22Rv1 (cell line): ENCODE data around the gene B4GALT2.

Experiments
- H3K27ac ChIP-seq: fragments of 450-650 bp; 2 replicates; pipeline ENCODE4 v1.5.1; 2017
- ZFX ChIP-seq: fragments of 450-650 bp; IDR thresholded peaks from 2 replicates; pipeline ENCODE4 v1.6.1; 2017; ENCODE audit warnings: antibody characterized with exemption, borderline replicate concordance
- TF ChIP-seq, protein P1 (sequence below): fragments of 450-650 bp; IDR thresholded peaks from 2 replicates; pipeline ENCODE4 v1.5.1; 2017; ENCODE audit warnings: mild to moderate bottlenecking

B4GALT2 gene

DNA sequence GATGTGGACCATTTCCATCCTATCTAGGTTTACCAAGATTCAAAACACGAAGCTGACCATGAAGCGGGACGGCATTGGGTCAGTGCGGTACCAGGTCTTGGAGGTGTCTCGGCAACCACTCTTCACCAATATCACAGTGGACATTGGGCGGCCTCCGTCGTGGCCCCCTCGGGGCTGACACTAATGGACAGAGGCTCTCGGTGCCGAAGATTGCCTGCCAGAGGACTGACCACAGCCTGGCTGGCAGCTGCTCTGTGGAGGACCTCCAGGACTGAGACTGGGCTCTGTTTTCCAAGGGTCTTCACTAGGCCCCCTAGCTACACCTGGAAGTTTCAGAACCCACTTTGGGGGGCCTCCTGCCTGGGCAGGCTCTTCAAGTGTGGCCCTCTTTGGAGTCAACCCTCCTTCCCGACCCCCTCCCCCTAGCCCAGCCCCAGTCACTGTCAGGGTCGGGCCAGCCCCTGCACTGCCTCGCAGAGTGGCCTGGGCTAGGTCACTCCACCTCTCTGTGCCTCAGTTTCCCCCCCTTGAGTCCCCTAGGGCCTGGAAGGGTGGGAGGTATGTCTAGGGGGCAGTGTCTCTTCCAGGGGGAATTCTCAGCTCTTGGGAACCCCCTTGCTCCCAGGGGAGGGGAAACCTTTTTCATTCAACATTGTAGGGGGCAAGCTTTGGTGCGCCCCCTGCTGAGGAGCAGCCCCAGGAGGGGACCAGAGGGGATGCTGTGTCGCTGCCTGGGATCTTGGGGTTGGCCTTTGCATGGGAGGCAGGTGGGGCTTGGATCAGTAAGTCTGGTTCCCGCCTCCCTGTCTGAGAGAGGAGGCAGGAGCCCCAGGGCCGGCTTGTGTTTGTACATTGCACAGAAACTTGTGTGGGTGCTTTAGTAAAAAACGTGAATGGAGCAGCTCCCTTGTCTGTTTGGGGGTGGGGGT, 11.5 kb downstream of the B4GALT2 start:
- H3K27ac ChIP-seq, result peak overlapping the region; percentile 91
- TF ChIP-seq ZFX, result no peak
- TF ChIP-seq, protein P1, sequence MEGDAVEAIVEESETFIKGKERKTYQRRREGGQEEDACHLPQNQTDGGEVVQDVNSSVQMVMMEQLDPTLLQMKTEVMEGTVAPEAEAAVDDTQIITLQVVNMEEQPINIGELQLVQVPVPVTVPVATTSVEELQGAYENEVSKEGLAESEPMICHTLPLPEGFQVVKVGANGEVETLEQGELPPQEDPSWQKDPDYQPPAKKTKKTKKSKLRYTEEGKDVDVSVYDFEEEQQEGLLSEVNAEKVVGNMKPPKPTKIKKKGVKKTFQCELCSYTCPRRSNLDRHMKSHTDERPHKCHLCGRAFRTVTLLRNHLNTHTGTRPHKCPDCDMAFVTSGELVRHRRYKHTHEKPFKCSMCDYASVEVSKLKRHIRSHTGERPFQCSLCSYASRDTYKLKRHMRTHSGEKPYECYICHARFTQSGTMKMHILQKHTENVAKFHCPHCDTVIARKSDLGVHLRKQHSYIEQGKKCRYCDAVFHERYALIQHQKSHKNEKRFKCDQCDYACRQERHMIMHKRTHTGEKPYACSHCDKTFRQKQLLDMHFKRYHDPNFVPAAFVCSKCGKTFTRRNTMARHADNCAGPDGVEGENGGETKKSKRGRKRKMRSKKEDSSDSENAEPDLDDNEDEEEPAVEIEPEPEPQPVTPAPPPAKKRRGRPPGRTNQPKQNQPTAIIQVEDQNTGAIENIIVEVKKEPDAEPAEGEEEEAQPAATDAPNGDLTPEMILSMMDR, result no peak

DNA sequence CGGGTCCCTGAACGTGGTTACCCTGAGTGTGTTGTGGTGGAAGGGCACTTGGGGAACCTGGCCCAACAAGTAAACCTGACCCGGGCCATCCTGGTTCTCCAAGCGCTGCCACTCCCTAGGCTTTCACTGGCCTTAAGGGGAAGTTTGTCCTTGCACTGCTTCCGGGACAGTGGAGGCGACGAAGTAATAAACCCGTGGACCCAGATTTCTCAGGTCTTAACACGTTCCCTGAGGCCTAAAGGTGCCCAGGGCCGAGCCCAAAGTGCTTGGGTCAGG, 12.1 kb downstream of the B4GALT2 start:
- H3K27ac ChIP-seq, result peak overlapping the region; percentile 91
- TF ChIP-seq, protein P1, result no peak
- TF ChIP-seq ZFX, result no peak

DNA sequence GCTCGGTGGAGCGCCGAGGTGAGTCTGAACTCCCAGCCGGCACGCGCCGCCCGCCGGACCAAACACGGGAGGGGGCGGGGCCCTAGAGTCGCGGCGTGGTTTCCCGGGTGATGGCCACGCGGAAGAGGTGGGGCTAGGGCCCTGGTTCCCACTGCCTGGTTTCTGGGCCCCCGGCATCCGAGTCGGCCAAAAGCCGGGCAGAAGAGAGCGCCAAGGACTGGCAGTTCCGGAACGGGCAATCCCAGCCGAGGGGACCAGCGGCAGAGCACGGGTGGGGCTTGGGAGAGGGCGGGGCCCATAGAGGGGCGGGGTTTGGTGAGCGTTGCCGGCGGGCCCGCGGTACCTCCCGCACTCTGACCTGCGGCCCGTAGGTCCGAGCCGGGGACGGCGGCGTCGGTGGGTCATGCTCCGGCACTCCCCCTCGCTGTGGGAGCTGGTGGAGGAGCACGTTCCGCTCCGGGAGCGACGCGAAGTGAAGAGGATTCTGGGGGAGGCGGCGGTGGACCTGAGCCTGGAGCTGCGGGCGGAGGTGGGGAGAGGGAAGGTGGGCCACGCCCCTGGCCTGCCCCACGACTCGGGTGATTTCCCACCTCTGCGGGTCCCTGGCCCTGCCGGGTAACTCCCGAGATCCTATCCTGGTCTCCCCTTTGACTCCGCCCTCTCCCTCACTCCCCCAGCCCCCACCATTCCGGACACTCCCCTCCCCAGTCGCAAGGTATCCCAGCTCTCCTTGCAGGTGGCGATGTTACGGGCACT, 12.6 kb downstream of the B4GALT2 start, which contains the start of gene CCDC24:
CCDC24 (plus strand) TSS at position 124 of the 756 bp plus-strand sequence; CDS start at position 404, 280 bp downstream.
- no peak for TF ChIP-seq ZFX
- TF ChIP-seq, protein P1, result no peak
- H3K27ac ChIP-seq, result peak within 1 kb of the TSS; percentile 91

DNA sequence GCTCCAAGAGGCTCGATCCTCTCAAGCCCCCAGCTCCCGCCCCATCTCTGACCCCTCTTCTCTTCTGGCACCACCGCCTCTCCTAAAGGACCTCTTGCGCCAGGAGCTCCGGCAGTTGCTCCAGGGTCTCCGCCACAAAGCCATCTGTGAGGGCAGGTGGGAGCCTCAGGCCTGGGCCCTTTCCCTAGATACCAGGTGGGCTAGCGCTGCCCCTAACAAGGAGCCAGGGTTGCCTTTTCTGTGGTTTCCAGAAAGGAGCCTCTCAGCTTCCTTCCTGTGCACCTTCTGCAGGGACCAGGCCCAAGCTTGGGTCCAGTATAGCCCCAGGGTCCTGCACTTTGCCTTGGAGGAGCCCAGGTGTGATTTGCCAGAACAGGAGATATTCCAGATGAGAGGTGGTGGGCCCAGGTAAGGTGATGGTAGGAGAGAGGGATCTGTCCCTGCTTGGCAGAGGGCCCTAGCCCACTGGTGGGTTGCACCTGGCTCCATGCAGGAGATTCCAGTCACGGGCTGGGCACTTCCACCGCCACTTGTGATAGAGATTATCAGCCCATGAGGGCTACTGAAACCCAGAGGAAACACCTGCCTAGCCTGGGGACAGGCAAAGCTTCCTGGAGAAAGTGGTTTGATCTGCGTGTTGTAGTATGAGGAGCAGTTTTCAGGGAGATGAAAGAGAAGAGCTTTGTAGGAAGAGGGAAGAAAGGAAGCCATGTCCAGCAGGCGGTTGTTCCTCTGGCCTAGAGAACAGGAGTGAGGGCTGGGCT, 13.4 kb downstream of the B4GALT2 start:
- peak overlapping the region; percentile 91 for H3K27ac ChIP-seq
- no peak for TF ChIP-seq ZFX
- TF ChIP-seq, protein P1, result no peak

DNA sequence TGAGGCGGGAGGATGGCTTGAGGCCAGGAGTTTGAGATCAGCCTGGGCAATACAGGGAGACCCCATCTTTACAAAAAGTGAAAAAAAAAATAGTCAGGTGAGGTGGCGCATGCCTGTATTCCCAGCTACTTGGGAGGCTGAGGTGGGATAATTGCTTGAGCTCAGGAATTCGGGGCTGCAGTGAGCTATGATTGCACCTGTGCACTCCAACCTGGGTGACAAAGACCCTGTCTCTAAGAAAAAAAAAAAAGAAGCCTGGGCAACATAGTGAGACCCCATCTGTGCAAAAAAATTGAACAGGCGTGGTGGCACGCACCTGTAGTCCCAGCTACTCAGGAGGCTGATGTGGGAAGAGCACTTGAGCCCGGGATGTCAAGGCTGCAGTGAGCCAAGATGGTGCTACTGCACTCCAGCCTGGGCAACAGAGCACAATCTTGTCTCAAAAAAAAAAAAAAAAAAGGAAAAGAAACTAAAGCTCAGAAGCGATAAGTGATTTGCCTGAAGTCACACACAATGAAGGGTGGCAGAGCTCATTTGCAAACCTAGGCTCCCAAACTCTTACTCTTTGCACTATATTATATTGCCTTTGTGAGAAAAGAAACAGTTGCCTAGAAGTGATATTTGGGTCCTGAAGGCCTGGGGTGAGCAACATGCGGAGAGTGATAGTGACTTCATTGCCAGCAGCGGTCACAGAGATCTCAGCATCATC, 14.3 kb downstream of the B4GALT2 start:
- no peak for TF ChIP-seq ZFX
- TF ChIP-seq, protein P1, result no peak
- H3K27ac ChIP-seq, result peak overlapping the region; percentile 91; the same call in 1 of the 2 replicates

DNA sequence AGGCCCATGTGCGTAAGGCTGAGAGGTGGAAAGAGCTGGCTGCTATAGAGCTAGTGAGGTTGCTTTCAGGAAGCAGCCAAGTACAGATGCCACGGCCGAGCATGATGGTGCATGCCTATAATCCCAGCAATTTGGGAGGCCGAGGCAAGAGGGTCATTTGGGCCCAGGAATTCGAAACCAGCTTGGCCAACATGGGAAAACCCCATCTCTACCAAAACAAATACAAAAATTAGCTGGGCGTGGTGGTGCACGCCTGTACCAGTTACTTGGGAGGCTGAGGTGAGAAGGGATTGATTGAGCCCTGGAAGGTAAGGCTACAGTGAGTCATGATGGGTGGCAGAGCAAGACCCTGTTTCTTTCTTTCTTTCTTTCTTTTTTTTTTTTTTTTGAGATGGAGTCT, 15.1 kb downstream of the B4GALT2 start:
- no peak for TF ChIP-seq ZFX
- TF ChIP-seq, protein P1, result no peak
- H3K27ac ChIP-seq, result no peak overlapping the region
